HG03066 (cell line): ENCODE results near the gene SLC44A1.

Experiments
- ATAC-seq: cut with Tn5 transposase; IDR thresholded peaks from one replicate; pipeline ENCODE4 v1.9.1; 2021; ENCODE audit warnings: low read depth; ENCODE audit not compliant: unreplicated experiment

SLC44A1 gene

DNA sequence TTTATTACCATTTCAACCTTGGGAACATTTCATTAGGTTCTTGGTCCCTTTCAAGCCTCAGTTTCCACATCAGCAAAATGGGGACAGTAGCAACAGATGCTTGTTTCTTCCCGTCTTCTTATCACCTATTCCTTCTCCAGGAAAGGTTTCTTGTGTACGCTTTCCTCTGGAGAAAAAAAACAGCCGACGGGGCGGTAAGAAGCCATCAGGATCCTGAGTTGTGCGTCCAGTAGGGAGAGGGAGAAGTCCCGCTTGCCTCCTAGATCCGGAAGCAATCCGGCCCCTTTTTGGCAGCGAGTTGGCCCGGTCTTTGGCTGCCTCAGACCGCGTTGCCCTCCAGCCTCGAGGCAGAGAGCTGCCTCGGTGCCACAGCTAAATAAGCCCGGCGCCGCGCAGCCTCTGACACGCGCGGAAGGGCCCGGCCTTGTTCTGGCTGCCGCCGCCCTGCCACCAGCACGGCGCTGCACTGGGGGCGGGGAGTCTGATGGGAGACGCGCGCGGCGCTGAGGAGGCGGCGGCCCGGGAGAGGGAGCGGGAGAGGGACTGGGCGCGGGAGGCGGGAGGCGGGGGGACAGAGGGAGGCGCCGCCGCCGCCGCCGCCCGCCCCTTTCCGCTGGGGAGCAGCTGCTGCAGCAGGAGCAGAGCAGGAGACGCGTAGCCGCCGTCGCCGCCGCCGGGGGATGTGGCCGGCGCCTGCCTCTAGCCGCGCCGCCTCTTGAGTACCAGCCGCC is at the start of gene SLC44A1:
SLC44A1 (plus strand) TSS at position 649 of the 731 bp plus-strand sequence. CDS start 218 bp downstream, outside the sequence.
- ATAC-seq = peak; percentile 81

DNA sequence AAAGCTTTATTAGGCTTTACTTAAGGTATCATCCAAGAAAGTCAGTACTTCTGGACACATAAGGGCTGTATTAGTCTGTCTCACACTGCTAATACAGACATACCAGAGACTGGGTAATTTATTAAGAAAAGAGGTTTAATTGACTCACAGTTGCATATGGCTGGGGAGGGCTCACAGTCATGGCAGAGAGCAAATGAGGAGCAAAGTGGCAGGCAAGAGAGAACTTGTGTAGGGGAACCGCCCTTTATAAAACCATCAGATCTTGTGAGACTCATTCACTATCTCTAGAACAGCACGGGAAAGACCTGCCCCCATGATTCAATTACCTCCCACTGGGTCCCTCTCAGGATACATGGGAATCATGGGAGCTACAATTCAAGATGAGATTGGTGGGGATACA is 49.2 kb upstream of the SLC44A1 start:
- ATAC-seq = no peak

DNA sequence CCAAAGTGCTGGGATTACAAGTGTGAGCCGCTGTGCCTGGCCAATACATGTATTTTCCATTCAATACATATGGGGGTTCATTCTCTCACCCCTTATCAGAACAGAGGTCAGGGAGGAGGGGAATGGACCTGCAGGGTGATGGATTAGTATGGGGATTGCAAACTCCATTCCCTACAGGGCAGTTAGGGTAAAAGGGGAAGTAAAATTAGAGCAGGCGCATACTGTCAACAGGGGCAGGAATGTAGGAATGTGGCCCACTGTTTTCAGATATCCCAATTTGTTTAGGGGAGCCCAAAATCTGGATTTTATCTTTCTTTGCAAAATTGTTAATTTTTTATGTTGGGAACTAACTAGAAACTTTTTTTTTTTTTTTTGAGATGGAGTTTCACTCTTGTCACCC is 46.4 kb upstream of the SLC44A1 start:
- no peak for ATAC-seq

DNA sequence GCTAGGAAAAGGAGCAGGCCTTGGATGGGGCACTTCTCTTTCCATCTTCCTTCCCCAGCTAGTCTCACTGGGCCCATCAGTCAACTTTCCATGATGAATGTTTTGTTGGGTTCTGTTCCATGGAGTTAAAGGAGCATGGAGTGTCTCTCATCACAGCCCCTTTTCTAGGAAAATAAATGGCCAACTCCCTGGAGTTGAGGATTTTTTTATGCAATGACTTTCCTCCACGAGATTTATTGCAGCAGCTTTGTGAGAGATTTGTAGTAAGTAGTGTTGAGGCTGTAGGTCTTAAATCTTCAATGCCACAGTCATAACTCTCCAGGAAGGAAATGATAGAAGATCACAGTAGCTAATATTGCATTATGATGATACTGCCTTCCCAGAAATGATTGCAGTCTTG is 45.6 kb upstream of the SLC44A1 start:
- no peak for ATAC-seq

DNA sequence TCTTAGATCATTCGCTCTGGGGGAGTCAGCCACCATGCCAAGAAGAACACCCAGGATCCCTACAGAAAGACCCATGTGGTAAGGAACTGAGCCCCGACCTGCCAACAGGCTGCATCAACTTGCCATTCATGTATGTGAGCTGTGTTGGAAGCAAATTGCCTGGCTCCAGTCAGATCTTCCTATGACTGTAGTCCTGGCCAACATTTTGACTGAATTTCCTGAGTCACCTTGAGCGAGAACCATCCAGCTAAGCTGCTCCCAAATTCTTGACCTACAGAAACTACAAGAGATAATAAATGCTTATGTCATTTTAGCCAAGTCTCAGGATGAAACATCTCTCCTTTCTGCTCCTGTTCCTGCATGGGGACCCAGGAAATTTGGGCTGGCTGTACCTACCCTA is 40.0 kb upstream of the SLC44A1 start:
- no peak for ATAC-seq

DNA sequence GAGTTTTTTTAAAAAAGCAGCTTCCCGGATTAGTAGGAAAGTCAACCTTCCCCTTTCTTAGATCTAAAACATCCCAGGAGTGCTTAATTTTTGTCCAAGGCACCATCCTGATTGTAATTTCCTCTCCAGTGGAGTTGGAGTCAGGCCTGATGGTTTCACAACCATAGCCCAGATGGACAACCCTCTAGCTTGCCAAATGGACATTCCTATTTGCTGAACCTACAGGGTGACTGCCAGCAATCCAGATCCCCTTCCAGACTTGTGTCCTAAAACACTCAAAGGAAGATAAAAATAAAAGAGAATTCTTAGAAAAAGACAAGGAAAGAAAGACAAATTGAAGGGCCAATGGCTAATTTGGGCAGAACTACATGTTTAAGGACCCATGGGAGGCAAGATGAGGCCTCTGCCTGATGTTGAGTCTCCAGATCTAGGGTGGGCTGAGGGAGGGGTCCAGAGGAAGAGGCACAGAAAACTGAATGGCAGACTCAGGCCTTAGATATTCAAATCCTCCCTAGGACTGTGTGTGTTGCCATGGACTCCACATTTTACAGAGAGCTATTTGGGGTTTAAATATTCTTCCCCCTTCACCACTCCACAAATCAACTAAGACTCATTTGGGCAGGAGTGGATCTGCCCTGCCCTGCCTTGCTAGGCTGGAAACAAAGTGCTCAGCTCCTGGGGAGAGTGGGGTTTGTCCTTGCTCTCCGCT is 38.5 kb upstream of the SLC44A1 start:
- ATAC-seq = no peak

DNA sequence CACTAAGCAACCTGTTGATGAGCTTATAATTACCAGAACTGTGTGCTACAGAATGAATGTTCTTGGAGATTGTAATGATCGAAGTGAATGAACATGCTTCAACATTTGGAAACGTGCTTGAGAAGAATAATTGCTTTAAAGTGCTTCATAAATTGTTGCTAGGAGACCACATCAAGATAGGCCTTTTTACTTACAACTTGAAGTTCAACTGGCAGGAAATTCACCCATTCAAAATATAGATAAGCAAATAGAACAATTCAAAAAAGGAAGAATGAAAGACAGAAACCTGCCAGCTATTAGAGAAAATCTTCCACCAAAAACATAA is 38.0 kb upstream of the SLC44A1 start:
- no peak for ATAC-seq

DNA sequence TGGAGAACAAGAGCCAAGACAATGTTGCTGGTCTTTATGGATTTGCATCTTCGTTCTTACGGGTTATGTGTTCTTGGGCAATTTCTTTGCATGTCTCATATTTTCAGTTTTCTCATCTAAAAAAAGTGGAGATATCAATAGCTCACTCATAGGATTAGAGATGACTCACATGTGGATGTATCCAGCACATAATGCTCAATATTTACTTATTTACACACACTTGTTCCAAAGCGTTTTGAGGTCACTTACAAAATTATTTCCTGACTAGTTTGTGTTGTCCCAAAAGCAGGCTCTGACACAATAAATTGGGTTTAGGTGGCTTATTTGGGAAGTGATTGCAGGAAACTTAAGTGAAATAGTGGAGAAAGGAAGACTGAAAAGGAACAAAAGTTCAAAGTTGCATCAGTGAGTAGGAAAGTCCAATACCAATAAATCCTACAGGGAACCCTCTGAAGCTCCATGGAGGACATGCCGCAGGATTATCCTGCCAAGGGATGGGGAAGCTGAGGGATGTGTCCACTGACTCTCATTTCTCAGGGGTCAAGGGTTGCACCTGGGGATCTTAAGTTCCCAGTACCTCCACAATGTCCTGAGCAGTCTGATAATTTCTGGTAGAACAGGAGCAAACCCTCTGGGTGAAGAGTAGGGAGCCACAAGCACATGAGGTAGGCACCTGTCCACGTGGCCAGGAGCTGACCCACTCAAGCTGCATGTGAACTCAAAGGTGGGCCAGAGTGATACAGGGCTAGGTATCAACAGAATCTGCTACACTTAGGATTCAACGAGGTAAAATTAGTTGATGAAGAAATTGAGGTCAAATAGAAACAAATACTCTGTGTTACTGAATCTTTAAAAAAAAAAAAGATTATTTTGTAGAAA is 37.4 kb upstream of the SLC44A1 start:
- no peak for ATAC-seq

DNA sequence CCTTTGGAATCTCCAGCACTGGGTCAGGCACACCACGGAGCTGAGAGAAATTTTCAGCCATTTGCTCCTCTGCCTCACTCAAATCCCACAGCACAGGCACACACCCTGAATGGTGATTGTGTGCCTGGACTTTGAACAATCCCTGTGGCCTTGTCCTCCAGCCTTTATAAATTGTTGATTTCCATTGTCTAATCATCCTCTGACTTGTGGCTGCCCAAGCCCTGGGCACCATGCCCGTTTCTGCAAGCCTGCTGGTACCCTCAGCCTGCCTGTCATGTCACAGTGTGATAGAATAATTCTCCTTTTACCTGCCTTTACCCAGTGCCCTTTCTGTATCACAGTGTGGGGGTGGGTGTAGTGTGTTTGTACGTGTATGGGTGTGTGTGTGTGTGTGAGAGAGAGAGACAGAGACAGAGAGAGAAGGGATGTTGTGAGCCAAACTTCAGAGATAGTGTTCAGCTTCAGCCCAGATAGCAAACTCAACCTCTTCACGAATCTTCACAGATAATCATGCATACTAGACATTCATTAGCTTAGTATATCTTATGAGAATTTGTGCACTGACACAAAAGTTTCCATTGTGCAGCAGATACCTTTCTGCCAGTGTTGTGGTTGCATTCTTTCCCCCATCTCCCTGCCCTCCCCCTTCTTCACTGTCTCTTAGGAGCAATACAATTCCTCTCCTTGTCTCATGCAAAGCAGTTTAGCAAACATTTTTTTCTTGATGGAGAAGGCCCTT is 27.8 kb upstream of the SLC44A1 start:
- no peak for ATAC-seq

DNA sequence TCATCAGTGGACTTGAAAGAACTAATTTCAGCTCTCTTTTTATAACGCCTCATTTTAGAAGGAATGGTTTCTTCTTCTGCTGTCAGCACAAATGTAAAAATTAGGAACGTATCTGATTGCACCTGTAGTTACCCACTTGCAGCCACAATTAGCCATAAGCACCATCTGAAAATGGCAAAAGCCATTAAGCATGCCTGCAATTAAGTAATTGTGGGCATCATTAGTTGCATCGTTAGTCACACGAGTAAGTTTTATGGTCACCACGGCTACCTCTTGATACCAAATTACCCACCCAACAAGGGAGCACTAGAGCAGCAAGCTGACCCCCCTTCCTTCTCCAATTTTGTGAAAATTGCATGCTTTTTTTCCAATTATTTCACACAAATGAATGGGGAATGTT is 25.8 kb upstream of the SLC44A1 start:
- no peak for ATAC-seq

DNA sequence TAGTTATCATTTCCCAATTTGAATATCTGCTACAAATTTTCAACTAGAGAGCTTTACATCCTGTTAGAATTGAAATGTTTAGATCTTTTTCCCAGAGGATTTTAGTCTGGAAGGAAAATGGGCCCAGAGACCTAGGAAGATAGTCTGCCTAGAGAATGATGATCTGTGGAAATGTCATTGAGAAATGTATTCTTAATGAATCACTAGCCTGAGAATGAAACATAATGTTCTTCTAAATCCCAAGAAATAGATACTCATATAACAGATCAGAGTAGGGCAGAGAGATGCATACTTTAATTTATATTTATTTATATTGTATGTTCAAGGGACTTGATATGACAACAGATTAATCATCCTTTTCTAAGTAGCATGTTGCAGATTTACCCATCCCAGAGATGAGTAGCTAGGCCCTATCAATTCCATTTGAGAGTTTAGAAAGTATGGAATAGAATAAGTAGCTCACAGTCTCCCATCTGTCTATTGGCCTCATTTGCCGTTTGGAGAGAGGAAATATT is 25.1 kb upstream of the SLC44A1 start:
- ATAC-seq = no peak

DNA sequence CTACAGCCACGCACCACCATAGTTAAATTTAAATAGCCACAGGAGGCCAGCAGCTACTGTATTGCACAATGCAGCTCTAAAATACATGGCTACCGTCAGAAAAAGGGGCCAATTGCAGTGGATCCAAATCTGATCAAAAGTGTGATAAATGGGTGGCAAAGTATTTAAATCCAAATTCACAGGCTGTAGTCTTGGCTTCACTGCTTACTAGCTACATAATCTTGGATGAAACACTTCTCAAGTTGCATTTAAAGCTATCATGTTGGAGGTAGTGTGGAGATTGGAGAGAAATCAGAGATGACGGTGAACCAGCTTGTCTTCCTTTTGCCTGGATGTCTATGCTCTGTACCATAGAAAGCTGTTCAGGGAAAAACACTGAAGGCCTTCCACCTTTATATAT is 24.0 kb upstream of the SLC44A1 start:
- no peak for ATAC-seq

DNA sequence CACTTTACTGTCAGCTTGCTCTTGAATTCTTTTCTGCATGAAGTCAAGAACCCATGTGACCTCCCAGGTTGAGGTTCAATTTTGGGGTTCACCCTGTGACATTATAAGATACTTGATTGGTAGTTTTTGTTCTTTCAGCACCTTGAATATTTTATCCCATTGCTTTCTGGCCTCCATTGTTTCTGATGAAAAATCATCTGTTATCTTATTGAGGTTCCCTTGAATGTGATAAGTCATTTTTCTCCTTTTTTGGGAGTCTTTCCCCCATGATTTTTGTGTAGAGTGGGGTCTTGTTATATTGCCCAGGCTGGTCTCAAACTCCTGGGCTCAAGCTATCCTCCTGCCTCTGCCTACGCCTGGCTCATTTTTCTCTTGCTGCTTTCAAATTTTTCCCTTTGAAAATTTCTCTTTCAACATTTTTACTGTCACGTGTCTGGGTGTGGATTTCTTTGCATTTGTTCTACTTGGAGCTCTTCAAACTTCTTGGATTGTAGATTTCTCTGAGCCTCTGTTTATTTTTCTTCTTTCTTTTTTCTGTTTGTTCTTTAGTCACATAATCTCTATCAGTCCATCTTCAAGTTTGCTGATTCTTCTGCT is 20.8 kb upstream of the SLC44A1 start:
- no peak for ATAC-seq

DNA sequence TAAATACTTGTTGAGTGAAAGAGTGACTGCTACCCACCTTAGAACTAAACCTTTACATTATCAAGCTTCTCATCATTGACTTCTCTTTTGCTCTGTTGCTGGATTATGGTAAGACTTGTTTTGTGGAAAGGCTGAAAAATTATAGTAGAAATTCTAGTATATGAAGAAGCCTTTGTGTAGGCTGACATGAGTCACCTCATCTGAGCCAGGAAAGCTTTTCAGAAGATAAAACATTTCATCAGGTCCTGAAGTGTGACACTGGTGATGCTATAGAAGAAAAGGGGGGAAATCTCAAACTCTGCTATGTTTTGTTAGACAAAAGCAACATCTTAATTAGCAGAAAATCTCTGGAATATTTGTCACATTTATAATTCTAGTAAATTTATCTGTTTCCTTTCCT is 18.4 kb upstream of the SLC44A1 start:
- ATAC-seq = no peak

DNA sequence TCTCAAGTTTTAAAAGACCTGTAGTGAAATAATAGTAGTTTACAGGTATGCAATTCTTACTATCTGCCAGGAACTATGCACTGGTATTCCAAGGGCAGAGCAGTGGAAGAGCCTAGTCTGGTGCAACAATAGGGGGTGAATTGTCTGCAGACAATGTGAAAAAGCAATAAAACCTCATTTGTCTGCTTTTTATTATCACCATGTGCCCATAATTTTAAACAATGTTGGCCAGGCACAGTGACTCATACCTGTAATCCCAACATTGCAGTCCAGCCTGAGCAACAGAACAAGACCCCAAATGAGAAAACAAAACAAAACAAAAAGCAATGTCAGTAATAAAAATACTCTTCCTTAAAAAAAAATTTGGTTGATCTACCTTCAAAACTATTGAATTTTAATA is 12.2 kb upstream of the SLC44A1 start:
- no peak for ATAC-seq

DNA sequence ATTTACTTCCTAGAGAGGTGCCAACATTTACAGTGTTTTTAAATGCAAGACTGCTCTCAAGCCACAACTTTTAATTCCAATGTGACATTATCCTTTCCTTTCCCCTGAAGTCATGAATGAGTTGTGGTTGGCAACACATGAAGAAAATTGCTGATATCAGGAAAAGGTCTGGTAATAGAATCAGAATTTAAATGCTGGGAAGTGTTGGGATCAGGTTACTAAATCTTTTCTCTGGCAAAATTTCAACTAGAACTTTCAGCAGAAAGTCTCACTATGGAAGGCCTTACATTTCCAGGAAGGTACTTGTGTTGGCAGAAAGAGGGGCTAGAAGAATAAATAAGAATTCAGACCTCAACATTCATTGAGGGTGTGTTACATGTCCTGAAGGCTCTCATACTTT is 10.6 kb upstream of the SLC44A1 start:
- ATAC-seq = no peak

DNA sequence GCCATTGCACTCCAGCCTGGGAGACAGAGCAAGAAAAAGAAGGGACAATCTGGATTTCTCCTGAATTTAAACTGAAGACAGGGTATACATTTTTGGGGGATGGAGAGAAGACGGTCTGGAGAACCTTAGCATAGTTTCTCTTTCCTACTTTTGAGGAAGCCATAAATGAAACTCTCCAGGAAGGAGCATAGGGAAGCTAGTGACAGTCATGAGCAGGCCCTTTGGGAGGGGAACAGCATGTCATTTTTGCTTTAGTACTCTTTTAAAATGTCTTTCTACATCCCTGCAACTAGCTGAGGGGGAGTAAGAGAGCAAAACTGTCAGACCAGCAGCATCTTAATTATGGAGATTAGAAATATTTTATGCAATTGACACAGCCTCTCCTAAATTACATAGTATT is 8.2 kb upstream of the SLC44A1 start:
- ATAC-seq = no peak

DNA sequence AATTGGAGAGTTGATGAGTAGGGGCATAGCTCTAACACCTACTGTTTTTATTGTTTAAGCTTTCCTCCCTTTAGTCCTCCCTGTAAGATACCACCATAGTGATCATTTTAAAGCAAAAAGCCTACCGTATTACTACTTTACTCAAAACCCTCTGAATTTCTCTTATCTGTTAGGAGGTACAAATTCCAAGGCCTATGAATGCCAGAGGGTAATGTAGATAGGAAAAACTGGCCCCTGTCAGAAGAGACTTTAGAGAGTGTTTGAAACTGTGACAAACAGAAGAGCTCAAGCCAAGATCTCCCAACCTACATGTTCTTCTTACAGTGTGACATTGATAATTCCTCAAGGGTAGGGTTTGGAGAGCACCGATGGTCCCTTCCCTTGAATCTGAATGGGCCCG is 7.2 kb upstream of the SLC44A1 start:
- no peak for ATAC-seq

DNA sequence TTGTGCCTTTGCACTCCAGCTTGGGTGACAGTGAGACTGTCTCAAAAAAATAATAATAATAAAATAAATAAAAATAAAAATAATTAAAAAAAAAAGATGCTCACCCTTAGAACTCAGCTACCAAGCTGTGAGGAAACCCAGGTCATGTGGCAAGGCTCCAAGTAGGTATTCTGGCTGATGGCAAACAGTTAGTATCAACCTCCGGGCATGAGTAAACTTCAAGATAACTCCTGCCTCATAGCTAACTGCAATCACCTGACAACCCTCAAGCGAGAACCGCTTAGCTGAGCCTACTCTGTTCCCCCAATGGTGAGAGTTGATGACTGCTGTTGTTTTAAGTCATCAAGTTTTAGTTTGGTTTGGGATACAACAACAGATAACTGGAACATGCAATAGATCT is 6.1 kb upstream of the SLC44A1 start:
- no peak for ATAC-seq

DNA sequence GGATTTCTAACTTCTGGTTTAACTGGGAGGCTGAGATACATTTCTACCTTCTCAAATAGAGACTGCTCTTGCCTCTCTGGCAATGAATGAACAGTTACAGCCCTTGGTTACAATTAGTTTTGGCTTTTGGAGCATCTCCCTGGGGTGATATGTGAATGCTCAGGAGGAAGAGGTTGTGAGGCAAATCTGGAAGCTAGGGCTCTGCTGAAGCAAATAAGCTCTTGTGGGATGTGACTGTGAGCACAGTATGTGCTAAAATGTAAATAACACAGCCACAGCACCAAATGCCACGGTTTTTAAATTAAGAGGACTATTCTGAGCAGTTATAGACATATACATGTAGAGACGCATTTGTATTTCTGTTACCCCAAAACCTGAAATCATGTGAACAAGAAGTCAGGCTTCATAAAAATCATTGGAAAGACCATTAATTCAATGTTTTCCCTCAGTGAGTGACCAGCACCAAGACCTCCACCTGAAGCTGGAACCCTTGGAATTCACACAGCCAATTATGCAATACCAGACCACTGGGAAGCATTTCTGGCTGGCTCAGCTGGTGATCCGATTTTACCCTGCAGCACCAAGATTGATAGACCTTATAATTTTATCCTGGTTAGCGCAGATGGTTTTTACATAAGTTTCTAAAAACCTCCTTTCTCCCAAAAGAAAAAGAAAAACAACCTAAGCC is 3.0 kb upstream of the SLC44A1 start:
- no peak for ATAC-seq
